Measurements from ENCODE around the gene KLHL18.

DNA sequence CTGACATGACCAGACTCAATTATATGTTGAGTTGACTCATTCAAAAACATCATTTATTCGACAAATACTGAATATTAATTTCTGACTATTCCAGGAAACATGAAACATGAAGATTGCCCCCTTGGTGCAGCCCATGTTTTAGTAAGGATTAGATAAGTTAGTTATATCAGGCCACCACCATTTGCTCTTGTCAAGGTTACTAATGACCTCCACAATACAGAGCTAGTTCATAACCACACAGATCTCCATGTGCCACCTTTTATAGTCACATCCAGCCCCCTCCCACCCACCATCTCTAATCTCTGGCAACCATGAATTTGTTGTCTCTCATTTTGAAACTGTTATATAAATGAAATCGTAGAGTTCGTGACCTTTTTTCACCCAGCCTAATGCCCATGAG, 15.7 kb downstream of the KLHL18 start:
- TF ChIP-seq, protein P1, sequence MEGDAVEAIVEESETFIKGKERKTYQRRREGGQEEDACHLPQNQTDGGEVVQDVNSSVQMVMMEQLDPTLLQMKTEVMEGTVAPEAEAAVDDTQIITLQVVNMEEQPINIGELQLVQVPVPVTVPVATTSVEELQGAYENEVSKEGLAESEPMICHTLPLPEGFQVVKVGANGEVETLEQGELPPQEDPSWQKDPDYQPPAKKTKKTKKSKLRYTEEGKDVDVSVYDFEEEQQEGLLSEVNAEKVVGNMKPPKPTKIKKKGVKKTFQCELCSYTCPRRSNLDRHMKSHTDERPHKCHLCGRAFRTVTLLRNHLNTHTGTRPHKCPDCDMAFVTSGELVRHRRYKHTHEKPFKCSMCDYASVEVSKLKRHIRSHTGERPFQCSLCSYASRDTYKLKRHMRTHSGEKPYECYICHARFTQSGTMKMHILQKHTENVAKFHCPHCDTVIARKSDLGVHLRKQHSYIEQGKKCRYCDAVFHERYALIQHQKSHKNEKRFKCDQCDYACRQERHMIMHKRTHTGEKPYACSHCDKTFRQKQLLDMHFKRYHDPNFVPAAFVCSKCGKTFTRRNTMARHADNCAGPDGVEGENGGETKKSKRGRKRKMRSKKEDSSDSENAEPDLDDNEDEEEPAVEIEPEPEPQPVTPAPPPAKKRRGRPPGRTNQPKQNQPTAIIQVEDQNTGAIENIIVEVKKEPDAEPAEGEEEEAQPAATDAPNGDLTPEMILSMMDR (IDR thresholded peaks at IDR 0.05) = no peak
- TF ChIP-seq POLR2A (IDR thresholded peaks at IDR 0.05) = no peak
